Activated CD4-positive, alpha-beta T cell treated with anti-CD3 and anti-CD28 coated beads, Interleukin-2, amount 10 ng/mL, durations not matched to agents 7 days and 5 days (primary cell): ENCODE data around the gene TSPAN15. TPM values are rescaled to one million over a fixed set of nuclear protein-coding genes. Genes with fewer than 3 reads are reported as not detected.

Source experiments
- CTCF ChIA-PET: fragments of 350-600 bp; sonication (Branson Sonifier 250); formaldehyde crosslinking; loops from one replicate; lab custom pipeline; 2021; ENCODE audit warnings: antibody characterized with exemption; lab: Charles Lee
- POLR2A ChIA-PET: fragments of 350-600 bp; sonication (Branson Sonifier 250); formaldehyde crosslinking; loops from one replicate; lab custom pipeline; 2021; ENCODE audit warnings: antibody characterized with exemption; lab: Charles Lee
- DNase-seq: peaks from one replicate; pipeline ENCODE4 v3.0.0-alpha.2; 2020
- H3K27ac Mint-ChIP-seq: one replicate; pipeline ENCODE4 v1.8.0; 2021; ENCODE audit warnings: mild to moderate bottlenecking, moderate library complexity, mixed read lengths
- H3K27me3 Mint-ChIP-seq: one replicate; pipeline ENCODE4 v1.8.0; 2021; ENCODE audit warnings: mixed read lengths
- H3K36me3 Mint-ChIP-seq: one replicate; pipeline ENCODE4 v1.8.0; 2021; ENCODE audit warnings: low read depth, mixed read lengths
- H3K4me1 Mint-ChIP-seq: one replicate; pipeline ENCODE4 v1.8.0; 2021; ENCODE audit warnings: mixed read lengths
- H3K4me3 Mint-ChIP-seq: one replicate; pipeline ENCODE4 v1.8.0; 2021; ENCODE audit warnings: mild to moderate bottlenecking, moderate library complexity, mixed read lengths
- H3K9me3 Mint-ChIP-seq: one replicate; pipeline ENCODE4 v1.8.0; 2021; ENCODE audit warnings: mixed read lengths
- total RNA-seq, 2 experiments: library from RNA; stranded (reverse); gene quantifications; one replicate each; pipeline ENCODE4 v1.2.3, GENCODE V29; 2021

The TSPAN15 gene
- total RNA-seq, 2 experiments from 2014 or later = 3.6 to 4.2 TPM

- ChIA-PET CTCF (interaction anchor here (0.9 kb wide), 1 partner anchor 10 kb away, joined by 3 read pairs; no protein-coding TSS in a partner anchor), POLR2A (no interaction called here)
- no peaks in the 10 kb centered on the region for H3K36me3 Mint-ChIP-seq
- H3K4me3 Mint-ChIP-seq = no peak overlapping the region
- DNase-seq = no peak
- peaks cover 2% of the 10 kb centered on the region for H3K27me3 Mint-ChIP-seq
- no peak overlapping the region for H3K27ac Mint-ChIP-seq
- no peaks in the 10 kb centered on the region for H3K9me3 Mint-ChIP-seq
- peaks cover 13% of the 10 kb centered on the region for H3K4me1 Mint-ChIP-seq
Measured at GRCh38 chr10:69504576-69505250, 53.4 kb downstream of the TSPAN15 start.

DNA sequence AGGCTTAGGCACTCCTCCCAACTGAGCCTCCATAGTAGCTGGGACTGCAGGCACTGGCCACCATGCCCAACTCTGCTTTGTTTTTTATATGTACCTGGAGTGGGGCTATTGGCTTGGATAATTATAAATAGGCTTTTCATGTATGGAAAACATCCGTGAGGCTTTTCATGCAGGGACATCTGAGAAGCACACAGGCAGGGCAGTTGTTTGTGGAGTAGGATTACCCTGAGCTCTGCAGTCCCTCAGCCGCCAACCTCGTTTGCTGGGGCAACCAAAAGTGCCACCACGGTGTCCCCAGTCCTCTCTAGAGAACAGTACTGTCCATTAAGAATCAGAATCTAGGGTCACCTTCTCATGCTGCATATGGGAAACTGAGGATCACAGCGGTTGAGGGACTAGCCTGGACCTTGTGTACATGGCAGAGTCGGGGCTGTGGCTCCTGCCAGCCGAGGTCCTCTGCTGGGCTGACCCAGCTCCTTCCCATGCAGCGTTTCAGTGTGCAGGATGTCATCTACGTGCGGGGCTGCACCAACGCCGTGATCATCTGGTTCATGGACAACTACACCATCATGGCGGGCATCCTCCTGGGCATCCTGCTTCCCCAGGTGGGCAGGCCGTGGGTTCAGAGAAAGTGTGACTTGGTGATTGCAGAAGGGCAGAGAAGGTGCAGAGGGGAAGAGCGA is 54.5 kb downstream of the TSPAN15 start:
- no peak overlapping the region for H3K4me3 Mint-ChIP-seq
- no peak for DNase-seq
- ChIA-PET POLR2A (no interaction called here), CTCF (interaction anchor here (0.8 to 1.7 kb wide), 5 partner anchors 9 to 56 kb away, joined by 3 to 5 read pairs (median 4); no protein-coding TSS in a partner anchor)
- H3K36me3 Mint-ChIP-seq = no peaks in the 10 kb centered on the region
- peaks cover 12% of the 10 kb centered on the region for H3K27me3 Mint-ChIP-seq
- no peaks in the 10 kb centered on the region for H3K9me3 Mint-ChIP-seq
- H3K4me1 Mint-ChIP-seq = peaks cover 13% of the 10 kb centered on the region
- no peak overlapping the region for H3K27ac Mint-ChIP-seq

DNA sequence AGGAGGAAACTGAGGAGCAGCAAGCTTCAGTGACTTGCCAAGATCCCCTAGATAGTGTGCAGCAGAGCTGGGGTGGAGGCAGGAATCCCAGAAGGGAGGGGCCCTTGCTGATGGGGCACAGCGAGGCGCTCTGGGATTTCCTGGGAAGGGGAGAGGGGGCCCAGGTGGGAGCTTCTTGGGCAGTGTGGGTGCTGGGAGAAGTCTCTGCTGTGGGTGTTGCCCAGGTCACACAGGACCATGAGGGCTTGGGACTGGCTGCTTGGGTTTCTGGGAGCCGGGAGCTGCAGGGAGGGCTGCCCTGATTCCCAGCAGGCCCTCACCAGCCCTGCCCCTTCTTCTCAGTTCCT is 55.2 kb downstream of the TSPAN15 start:
- H3K9me3 Mint-ChIP-seq = no peaks in the 10 kb centered on the region
- peaks cover 19% of the 10 kb centered on the region for H3K27me3 Mint-ChIP-seq
- ChIA-PET POLR2A (no interaction called here), CTCF (interaction anchor here (0.6 to 1.7 kb wide), 6 partner anchors 9 to 79 kb away, joined by 3 to 6 read pairs (median 4); no protein-coding TSS in a partner anchor)
- H3K4me3 Mint-ChIP-seq = no peak overlapping the region
- no peaks in the 10 kb centered on the region for H3K36me3 Mint-ChIP-seq
- no peak for DNase-seq
- H3K4me1 Mint-ChIP-seq = peaks cover 13% of the 10 kb centered on the region
- peak overlapping the region; percentile 41 for H3K27ac Mint-ChIP-seq

DNA sequence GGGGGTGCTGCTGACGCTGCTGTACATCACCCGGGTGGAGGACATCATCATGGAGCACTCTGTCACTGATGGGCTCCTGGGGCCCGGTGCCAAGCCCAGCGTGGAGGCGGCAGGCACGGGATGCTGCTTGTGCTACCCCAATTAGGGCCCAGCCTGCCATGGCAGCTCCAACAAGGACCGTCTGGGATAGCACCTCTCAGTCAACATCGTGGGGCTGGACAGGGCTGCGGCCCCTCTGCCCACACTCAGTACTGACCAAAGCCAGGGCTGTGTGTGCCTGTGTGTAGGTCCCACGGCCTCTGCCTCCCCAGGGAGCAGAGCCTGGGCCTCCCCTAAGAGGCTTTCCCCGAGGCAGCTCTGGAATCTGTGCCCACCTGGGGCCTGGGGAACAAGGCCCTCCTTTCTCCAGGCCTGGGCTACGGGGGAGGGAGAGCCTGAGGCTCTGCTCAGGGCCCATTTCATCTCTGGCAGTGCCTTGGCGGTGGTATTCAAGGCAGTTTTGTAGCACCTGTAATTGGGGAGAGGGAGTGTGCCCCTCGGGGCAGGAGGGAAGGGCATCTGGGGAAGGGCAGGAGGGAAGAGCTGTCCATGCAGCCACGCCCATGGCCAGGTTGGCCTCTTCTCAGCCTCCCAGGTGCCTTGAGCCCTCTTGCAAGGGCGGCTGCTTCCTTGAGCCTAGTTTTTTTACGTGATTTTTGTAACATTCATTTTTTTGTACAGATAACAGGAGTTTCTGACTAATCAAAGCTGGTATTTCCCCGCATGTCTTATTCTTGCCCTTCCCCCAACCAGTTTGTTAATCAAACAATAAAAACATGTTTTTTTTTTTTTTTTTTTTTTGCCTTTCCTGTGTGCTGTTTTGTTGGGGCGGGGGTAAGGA is 55.8 kb downstream of the TSPAN15 start:
- DNase-seq = no peak
- ChIA-PET POLR2A (no interaction called here), CTCF (interaction anchor here (0.6 to 1.7 kb wide), 20 partner anchors 8 to 271 kb away, joined by 3 to 9 read pairs (median 4); partner anchors contain the start of gene TACR2)
- peak overlapping the region; percentile 82 for H3K27ac Mint-ChIP-seq
- H3K9me3 Mint-ChIP-seq = no peaks in the 10 kb centered on the region
- H3K27me3 Mint-ChIP-seq = peaks cover 25% of the 10 kb centered on the region
- H3K36me3 Mint-ChIP-seq = no peaks in the 10 kb centered on the region
- peaks cover 13% of the 10 kb centered on the region for H3K4me1 Mint-ChIP-seq
- no peak overlapping the region for H3K4me3 Mint-ChIP-seq

GRCh38 chr10:69508738-69509340 is 57.6 kb downstream of the TSPAN15 start:
- no peak overlapping the region for H3K27ac Mint-ChIP-seq
- H3K4me3 Mint-ChIP-seq = no peak overlapping the region
- CTCF ChIA-PET = interaction anchor here (1.0 to 1.5 kb wide), 3 partner anchors 40 to 135 kb away, joined by 3 to 10 read pairs (median 3); no protein-coding TSS in a partner anchor

DNA sequence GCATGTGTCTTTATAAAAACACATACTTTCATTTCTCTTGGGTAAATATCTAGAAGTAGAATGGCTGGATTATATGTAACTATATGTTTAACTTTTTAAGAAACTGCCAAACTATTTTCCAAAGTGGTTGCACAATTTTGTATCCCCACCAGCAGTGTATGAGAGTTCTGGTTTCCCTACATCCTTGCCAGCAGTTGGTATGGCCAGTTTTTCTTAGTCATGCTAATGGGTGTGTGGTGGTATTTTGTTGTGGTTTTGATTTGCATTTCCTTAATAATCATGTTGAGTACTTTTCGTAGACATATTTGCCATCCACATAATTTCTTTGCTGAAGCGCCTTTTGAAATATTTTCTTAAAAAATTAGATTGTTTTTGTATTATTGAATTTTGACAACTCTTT is 61.6 kb downstream of the TSPAN15 start:
- Mint-ChIP-seq H3K4me1 (peaks cover 4% of the 10 kb centered on the region), H3K36me3 (no peaks in the 10 kb centered on the region), H3K4me3 (no peak overlapping the region), H3K27me3 (peaks cover 42% of the 10 kb centered on the region), H3K27ac (no peak overlapping the region), H3K9me3 (no peaks in the 10 kb centered on the region)
- CTCF ChIA-PET = no interaction called here
- POLR2A ChIA-PET = no interaction called here
- no peak for DNase-seq

More at GRCh38 chr10:69508738-69509340, 57.6 kb downstream of the TSPAN15 start:
- DNase-seq = no peak
- H3K9me3 Mint-ChIP-seq = no peaks in the 10 kb centered on the region
- peaks cover 13% of the 10 kb centered on the region for H3K4me1 Mint-ChIP-seq
- no peaks in the 10 kb centered on the region for H3K36me3 Mint-ChIP-seq
- peaks cover 32% of the 10 kb centered on the region for H3K27me3 Mint-ChIP-seq
- POLR2A ChIA-PET = no interaction called here

GRCh38 chr10:69513617-69514016 is 62.4 kb downstream of the TSPAN15 start:
- Mint-ChIP-seq H3K27ac (no peak overlapping the region), H3K4me1 (peaks cover 1% of the 10 kb centered on the region), H3K9me3 (no peaks in the 10 kb centered on the region), H3K4me3 (no peak overlapping the region), H3K27me3 (peaks cover 42% of the 10 kb centered on the region), H3K36me3 (no peaks in the 10 kb centered on the region)
- no peak for DNase-seq
- POLR2A ChIA-PET = no interaction called here
- CTCF ChIA-PET = no interaction called here

DNA sequence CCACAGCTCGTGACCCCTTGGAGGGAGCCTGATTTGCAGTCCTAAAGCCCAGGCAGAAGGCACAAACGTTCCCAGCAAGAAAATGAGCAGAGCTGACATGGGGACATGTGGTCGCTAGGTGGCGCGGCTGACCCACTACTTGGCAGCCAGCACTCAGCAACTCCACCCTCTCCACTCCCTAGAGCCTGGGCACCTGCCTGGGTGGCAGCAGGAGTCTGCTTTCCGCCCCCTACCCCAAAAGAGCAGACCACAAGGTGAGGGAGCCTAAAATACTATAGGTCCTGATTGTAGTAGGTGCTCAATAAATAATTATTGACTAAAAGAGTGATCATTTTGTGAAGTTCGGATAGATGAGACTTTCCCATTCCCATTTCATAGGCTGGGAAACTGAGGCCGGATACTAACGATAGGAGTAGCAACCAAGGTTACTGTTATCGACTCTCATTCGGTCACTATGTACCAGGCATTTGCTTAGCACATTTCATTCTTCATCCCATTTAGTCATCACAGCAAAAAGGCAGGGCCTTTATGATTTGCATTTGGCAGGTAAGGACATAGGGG is 64.5 kb downstream of the TSPAN15 start:
- Mint-ChIP-seq H3K27me3 (peaks cover 34% of the 10 kb centered on the region), H3K4me1 (no peaks in the 10 kb centered on the region), H3K9me3 (no peaks in the 10 kb centered on the region), H3K4me3 (no peak overlapping the region), H3K27ac (no peak overlapping the region), H3K36me3 (no peaks in the 10 kb centered on the region)
- CTCF ChIA-PET = interaction anchor here (0.8 to 4.2 kb wide), 23 partner anchors 9 to 292 kb away, joined by 3 to 39 read pairs (median 4); no protein-coding TSS in a partner anchor
- POLR2A ChIA-PET = no interaction called here
- DNase-seq = peak; percentile 83

GRCh38 chr10:69516316-69516715 is 65.1 kb downstream of the TSPAN15 start:
- peak; percentile 39 for DNase-seq
- Mint-ChIP-seq H3K4me3 (no peak overlapping the region), H3K27me3 (peaks cover 29% of the 10 kb centered on the region), H3K27ac (no peak overlapping the region), H3K36me3 (no peaks in the 10 kb centered on the region), H3K9me3 (no peaks in the 10 kb centered on the region), H3K4me1 (no peaks in the 10 kb centered on the region)
- ChIA-PET CTCF (interaction anchor here (0.8 to 4.2 kb wide), 11 partner anchors 8 to 287 kb away, joined by 3 to 39 read pairs (median 4); no protein-coding TSS in a partner anchor), POLR2A (no interaction called here)

DNA sequence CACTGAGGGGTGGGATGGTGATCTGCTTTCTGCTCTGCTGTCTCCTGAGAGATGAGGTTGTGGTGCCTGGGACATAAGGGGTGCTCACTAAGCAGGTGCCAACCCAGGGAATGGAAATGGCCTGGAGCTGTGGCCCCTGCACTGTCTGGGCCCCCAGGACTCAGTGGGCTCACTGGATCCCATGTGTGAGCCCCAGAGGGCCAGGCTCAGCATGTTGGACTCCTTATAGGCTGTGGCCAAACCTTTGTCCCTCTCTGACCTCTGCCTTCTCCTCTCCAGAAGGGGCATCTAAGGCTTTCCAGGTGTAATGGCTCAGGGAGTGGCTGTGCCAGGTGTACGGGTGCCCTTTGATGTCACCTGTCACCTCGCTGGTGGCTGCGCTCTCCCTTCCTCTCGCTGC is 65.5 kb downstream of the TSPAN15 start:
- no peak for DNase-seq
- ChIA-PET CTCF (interaction anchor here (0.8 to 4.2 kb wide), 6 partner anchors 10 to 288 kb away, joined by 3 to 39 read pairs (median 5); no protein-coding TSS in a partner anchor), POLR2A (no interaction called here)
- Mint-ChIP-seq H3K4me1 (no peaks in the 10 kb centered on the region), H3K9me3 (no peaks in the 10 kb centered on the region), H3K4me3 (no peak overlapping the region), H3K36me3 (no peaks in the 10 kb centered on the region), H3K27me3 (peaks cover 25% of the 10 kb centered on the region), H3K27ac (no peak overlapping the region)

- H3K36me3 Mint-ChIP-seq = no peaks in the 10 kb centered on the region
- no peak overlapping the region for H3K4me3 Mint-ChIP-seq
- no peak for DNase-seq
- H3K27ac Mint-ChIP-seq = no peak overlapping the region
- no peaks in the 10 kb centered on the region for H3K4me1 Mint-ChIP-seq
- no peaks in the 10 kb centered on the region for H3K9me3 Mint-ChIP-seq
- peaks cover 22% of the 10 kb centered on the region for H3K27me3 Mint-ChIP-seq
- POLR2A ChIA-PET = no interaction called here
- CTCF ChIA-PET = interaction anchor here (1.2 to 4.2 kb wide), 2 partner anchors 118 to 288 kb away, joined by 3 to 39 read pairs; no protein-coding TSS in a partner anchor
Measured at GRCh38 chr10:69517271-69517848, 66.1 kb downstream of the TSPAN15 start.
